Upper lobe of left lung (tissue), 4 donors: ENCODE results near the gene SCN1B.

Experiments used
- CTCF ChIP-seq, 6 experiments: fragments of 450-650 bp in 4 of 6; fragments of 200-600 bp in 2 of 6; sonication (generic) in 2 of 6; IDR thresholded peaks; one replicate each; pipeline ENCODE4 v1.5.1; 2016 to 2019; ENCODE audit warnings: antibody characterized with exemption in 6 of 6
- POLR2A ChIP-seq, 4 donors: fragments of 450-650 bp; IDR thresholded peaks; one replicate each; pipeline ENCODE4 v1.5.1; 2016 to 2017; ENCODE audit warnings: antibody characterized with exemption in 4 of 4, mild to moderate bottlenecking in 2 of 4

GRCh38 chr19:35022460-35022859, 7.8 kb upstream of the SCN1B start:
- TF ChIP-seq CTCF (IDR thresholded peaks at IDR 0.05) (no peak), POLR2A (IDR thresholded peaks at IDR 0.05) (no peak)
